GM21786 (cell line): ENCODE data around the gene XPOT.

Experiments
- ATAC-seq: cut with Tn5 transposase; IDR thresholded peaks from one replicate; pipeline ENCODE4 v1.9.1; 2021; ENCODE audit not compliant: unreplicated experiment

XPOT gene

GRCh38 chr12:64413884-64414283, 9.7 kb downstream of the XPOT start:
- no peak for ATAC-seq

GRCh38 chr12:64418209-64418608, 14.0 kb downstream of the XPOT start:
- ATAC-seq = no peak

DNA sequence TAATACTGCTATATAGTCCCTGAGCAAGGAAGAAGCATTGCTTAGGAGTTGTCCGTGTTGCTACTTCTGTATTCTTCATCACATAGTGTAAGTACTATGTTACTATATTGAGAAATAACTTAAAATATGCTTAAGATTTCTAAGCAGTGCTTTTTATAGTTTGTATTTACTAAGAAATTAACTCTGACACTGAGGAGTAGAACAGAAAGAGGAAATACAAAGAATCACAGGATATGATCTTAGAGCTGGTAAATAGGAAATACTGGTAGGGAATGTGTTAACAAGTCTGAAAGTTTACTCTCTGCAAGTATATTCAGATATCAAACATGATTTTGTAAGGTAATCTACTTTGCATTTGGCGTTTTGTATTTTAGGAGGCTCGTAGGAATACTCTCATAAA, 15.5 kb downstream of the XPOT start:
- no peak for ATAC-seq

- ATAC-seq = no peak
Observed at GRCh38 chr12:64427988-64428387, 23.8 kb downstream of the XPOT start.

DNA sequence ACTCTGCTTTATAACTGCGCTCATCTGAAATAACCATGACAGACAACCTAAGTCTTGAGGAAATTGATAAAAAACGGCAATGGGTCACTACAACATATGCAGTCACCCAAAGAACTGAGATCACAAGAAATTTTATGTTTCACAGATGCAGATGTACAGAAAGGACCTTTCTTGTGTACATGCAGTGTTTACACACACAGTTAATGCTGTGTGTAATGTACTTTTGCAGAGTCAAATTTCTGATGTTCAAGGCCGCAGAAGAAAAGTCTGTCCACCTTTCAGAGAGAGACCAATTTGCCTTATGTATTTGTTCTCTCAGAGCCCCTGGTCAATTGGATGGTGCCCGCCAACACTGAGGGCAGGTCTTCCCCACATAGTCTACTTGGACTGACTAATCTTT, 24.8 kb downstream of the XPOT start:
- ATAC-seq = no peak

DNA sequence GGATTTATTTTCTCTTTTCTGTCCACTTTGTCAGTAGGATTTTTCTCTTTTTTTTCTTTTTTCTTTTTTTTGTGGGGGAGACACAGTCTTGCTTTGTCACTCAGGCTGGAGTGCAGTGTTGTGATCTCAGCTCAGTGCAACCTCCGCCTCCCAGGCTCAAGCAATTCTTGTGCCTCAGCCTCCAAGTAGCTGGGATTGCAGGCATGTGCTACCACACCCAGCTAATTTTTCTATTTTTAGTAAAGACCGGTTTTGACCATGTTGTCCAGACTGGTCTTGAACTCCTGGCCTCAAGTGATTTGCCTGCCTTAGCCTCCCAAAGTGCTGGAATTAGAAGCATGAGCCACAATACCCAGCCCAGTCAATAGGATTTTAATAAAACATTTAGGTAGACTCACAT, 26.7 kb downstream of the XPOT start:
- no peak for ATAC-seq

GRCh38 chr12:64431791-64432190, 27.6 kb downstream of the XPOT start:
- ATAC-seq = no peak

DNA sequence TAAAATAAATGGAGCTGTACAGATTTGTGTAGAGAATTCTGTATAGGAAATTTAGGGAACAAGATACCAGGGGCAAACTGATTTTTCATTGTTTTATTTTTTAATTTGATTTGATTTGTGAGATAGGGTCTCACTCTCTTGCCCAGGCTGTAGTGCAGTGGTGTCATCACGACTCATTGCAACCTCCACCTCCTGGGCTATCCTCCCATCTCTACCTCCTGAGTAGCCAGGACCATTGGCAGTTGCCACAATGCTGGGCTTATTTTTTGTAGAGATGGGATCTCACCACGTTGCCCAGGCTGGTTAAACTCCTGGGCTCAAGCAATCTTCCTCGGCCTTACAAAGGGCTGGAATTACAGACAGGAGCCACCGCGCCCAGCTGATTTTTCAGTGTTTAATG, 29.7 kb downstream of the XPOT start:
- ATAC-seq = no peak

GRCh38 chr12:64440100-64440499, 35.9 kb downstream of the XPOT start:
- no peak for ATAC-seq

DNA sequence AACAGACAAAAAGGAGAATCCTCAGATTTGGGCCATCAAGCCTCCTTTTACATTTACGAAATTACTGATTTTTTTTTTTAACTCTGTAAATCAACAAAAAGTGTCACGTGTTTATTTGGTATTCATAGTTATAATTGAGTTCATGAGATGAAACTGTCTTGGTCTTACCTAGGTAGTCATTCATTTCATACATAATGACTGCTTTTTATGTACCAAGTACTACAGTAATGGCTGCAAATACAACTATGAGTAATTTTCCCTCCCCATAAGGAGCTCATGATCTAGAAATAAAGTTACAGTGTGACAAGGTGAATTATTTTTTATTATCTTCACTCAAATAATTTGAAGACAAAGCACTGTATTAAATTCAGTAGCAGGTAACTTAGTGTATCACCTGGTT, 41.3 kb downstream of the XPOT start:
- ATAC-seq = no peak

DNA sequence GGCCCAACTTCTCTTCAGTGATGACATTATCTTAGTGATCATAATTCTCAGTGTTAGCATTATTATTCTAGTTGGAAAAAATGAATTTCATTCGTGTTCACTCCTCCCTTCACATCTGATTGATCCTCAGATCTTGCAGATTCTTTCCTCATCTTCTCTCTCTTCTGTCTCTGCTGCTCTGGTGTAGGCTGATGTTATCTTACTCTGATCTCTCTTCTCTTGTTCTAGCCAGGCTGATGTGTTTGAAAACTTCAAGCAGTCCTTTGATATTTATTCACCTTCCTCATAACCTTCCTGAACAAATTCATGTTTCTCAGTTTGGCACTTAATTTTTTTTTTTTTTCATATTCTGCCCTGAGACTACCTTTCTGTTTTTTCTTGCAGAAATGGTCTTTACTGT, 42.1 kb downstream of the XPOT start:
- ATAC-seq = no peak

DNA sequence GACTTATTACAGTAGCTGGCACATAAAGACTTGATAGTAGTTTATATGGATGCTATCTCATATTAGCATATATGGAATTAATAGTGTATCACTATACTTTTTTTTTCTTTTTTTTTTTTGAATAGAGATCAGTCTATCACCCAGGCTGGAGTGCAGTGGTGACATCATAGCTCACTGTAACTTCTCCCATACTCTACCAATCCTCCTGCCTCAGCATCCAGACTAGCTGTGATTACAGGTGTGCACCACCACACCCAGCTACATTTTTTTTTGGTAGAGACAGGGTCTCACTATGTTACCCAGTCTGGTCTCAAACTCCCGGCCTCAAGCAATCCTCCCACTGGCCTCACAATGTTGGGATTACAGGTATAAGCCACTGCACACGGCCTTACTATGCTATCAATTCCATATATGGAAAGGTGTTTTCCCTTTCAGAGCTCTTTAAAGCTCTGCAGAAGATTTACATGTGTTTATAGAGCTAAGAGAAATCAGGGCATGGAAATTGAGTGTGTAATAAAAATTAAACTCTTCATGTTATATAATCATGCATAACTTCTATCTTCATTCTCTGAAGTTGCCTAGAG, 46.0 kb downstream of the XPOT start:
- no peak for ATAC-seq

GRCh38 chr12:64450711-64451486, 46.7 kb downstream of the XPOT start:
- no peak for ATAC-seq

DNA sequence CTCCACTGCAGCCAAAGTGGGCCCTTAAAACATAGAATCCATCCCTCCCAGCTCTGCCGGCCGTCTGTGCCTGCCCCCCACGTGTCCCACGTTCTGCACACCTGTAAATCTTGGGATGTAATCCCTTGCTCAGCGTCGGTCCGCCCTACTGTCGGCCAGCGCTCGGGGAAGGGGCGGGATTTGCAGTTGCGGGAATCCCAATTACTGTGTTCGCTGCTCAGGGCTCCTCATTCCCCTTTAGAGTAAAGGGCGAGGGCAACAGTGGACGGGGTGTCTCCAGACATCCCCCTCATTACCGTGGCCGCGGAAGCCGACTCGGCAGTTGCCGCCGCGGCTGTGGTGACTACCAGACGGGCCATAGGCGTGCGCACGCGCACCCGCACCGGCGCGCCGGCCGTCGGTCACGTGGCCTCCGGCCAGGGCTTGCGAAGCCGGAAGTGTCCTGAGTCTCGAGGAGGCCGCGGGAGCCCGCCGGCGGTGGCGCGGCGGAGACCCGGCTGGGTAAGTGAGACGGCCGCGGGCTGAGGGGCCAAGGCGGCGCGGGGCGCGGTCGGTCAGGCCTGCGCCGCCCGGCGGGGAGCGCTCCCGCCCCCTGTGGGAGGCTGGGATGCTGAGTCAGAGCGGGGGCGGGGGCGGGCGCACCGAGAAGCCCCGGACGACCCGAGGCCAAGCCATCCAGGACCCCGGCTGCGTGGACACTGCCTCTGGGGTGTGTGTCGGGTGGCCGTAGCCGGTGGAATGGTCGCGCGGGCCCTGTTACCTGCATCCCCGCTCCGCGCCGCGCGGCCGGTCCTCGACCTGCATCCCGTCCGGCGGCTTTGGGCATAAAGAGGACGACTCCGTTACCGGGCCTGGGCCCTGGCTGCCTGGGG, 47.7 kb downstream of the XPOT start, which contains the start of gene TBK1:
TBK1 (plus strand) TSS at position 434 of the 872 bp plus-strand sequence. CDS start 3,751 bp downstream, outside the sequence.
- ATAC-seq = peak; percentile 83

- no peak for ATAC-seq
Observed at GRCh38 chr12:64452559-64453329, 48.6 kb downstream of the XPOT start.

- ATAC-seq = no peak
Observed at GRCh38 chr12:64455506-64455905, 51.3 kb downstream of the XPOT start.

GRCh38 chr12:64456119-64456518, 51.9 kb downstream of the XPOT start:
- no peak for ATAC-seq

DNA sequence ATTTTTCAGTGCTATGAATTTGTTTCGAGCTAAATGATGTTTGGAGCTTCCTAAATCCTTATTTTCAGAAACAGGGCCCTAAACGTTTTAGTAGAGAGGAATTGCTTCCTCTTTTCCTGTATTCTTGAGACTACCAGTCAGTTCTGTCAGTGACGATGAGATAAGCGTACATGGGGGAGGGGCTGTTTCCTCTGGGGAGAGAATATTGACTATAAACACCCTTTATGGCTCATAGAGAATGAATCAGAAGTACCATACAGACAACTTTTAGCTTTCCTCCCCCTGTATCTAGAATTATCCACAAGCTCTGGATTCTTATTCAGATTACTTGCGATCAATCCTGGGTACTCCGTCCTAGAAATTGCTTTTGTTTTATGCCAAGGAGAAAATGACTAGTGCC, 52.8 kb downstream of the XPOT start:
- ATAC-seq = no peak

- no peak for ATAC-seq
Observed at GRCh38 chr12:64457466-64457865, 53.3 kb downstream of the XPOT start.

- no peak for ATAC-seq
Observed at GRCh38 chr12:64457923-64458322, 53.7 kb downstream of the XPOT start.

DNA sequence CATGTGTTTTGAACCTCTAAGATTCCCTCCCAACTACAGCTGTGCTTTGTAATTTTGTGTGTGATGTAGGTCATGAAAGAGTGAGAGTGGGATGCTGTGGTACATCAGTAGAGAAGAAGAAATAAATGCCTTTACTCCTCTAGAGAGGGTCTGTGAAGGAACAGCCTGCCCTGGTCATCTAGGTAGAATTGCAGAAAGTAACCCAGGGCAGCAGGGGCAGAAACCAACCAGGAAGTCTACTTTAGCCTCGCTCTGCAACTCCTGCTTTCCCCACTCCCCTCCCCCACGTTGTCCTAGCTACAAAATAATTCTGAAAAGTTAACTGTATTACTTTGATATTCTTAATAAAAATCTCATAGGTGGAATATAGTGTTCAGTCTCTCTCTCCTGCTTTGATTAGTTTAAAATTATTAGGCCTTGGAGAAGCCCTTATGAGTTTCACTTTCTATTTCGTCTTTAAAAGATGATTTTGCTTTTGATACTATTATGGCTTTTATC, 55.3 kb downstream of the XPOT start:
- ATAC-seq = peak; percentile 58
